Activated CD4-positive, alpha-beta T cell treated with anti-CD3 and anti-CD28 coated beads for 24 hours (primary cell): ENCODE data around the gene KRTAP5-7.
"Not testable (repeated sequence)": the region's sequence is repeated elsewhere in the genome, so short reads cannot be mapped to it uniquely, and the experiment has no call there.

ENCODE experiments used
- DNase-seq, 2 donors: peaks; one replicate each; pipeline ENCODE4 v3.0.0-alpha.2; 2020; ENCODE audit warnings: low read depth in 2 of 2

KRTAP5-7 gene, protein sequence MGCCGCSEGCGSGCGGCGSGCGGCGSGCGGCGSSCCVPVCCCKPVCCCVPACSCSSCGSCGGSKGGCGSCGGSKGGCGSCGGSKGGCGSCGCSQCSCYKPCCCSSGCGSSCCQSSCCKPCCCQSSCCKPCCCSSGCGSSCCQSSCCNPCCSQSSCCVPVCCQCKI

DNA sequence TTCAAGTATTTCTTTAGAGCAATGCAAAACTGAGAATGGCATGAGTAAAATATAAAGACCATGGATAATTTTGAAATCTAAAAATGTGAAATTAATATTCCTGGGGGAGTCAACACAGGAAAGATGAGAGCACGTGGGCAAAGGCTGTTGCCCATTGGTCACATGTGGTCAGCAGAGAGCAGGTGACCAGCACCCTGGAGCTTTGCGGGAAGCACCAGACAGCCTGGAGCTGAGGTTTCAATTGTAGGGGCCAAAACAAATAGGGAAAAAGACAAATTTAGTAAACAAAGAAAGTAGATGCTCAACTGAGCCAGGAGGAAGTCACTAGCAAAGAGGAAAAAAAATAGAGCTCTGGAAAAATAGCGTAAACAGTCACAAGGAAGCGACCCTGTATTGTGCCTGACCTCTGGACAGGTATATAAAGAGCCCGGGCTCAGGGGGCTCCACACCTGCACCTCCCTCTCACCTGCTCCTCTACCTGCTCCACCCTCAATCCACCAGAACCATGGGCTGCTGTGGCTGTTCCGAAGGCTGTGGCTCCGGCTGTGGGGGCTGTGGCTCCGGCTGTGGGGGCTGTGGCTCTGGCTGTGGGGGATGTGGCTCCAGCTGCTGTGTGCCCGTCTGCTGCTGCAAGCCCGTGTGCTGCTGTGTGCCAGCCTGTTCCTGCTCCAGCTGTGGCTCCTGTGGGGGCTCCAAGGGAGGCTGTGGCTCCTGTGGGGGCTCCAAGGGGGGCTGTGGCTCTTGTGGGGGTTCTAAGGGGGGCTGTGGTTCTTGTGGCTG lies at the start of gene KRTAP5-7:
TSS of gene KRTAP5-7 (plus strand) at position 472 of the 780 bp plus-strand sequence. CDS start at position 506, 34 bp downstream.
- DNase-seq: not testable (repeated sequence)

DNA sequence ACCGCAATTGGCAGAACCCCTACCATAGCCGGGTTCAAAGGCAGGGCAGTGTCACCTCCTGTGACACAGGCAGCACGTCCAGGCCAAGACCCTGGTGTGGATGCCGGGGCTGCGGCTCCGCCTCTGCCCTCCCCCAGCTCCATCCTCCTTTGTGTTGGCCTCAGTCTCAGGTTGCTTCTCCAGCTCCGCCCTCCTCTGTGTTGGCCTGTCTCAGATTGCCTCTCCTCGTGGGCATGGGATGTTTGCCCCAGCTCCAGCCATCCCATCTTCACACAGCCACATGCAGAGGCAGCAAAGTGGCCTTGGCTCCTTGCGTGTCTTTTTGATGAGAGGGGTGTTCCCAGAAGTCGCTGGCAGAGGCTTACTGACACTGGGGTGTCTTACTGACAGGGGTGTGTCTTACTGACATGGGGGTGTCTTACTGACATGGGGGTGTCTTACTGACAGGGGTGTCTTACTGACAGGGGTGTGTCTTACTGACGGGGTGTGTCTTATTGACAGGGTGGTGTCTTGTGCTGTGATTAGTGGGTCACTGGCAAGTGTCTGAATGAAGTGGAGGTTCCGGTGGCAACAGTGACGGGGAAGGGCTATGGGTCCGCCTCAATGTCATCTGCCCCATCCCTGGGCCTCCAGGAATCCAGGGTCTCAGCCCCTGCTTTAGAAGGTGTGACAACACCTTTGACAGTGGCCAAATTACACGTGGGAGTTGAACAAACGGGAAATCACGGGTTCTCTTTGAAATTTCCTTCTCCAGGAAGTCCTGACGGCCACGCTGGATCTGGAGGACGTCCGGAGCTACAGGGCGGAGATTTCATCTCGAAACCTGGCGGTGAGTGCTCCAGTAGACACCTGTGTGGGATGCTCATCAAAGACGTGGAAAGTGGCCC lies 49.2 kb upstream of the KRTAP5-7 start:
- no peak for DNase-seq

DNA sequence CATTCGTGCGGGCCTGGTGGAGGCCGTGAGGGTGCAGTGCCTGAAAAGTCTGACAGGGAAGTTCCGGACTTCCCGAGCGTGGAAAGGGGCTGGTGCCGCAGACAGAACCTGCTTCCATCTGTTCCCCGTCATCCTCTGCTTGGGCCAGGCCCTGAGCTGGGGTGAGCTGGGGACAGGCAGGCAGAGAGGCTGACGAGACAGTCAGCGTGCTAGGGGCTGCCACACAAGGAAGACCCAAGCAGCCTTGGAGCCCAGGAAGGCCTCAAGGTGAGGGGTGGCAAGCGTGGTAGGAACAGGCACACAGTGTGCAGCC lies 48.6 kb upstream of the KRTAP5-7 start:
- no peak for DNase-seq

DNA sequence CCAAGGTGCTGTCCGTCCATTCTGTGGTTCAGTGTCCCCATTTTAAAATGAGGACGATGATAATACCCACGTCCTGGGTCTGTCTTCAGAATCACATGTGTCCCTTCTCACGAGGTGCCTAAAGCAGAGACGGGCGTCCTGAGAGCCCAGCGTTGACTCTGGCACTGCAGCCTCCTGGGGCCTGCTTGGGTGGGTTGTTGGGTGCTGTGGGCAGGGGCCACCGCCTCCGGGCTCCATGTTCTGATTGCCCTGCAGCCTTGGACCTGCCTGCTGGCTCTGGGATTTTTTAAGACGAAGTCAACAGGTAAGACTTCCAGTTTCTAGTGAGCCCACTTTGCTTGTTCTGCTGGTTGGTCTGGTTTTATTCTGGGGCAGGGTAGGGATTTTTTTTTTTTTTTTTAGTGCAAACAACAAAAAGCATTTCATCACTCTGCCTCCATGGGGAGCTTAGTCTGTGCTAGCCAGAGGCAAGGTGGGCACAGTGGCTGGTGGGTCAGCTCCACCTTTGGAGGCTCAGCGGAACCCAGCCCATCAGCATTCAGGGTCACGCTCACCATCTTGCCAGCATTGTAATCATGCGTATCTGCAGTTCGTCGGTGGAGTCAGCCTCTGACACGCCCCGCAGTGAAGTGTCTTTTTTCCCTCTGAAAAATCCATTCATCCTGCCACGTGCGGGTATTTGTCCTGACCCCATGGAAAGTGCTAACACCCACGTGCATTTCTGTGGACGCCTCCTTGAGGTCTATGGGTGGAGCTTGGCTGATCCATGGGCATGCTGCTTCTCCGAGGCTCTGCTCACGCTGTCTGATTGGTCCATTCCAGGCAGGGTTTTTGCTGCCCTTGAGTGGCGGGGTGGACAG lies 45.7 kb upstream of the KRTAP5-7 start:
- no peak for DNase-seq

DNA sequence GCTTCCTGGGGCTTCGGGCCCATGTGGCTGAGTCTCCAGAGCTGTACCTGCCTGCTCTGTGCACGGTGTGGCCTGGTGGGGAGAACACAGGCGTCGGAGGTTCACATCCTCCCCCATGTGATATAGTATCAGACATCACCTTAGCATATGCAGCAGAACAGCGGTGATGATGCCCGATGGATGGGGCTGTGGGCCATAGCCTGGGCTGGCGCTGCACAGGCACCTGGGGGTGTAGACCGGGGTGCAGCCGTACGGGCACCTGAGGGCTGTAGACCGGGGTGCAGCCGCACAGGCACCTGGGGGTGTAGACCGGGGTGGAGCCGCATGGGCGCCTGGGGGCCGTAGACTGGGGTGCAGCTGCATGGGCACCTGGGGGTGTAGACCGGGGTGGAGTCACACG lies 44.9 kb upstream of the KRTAP5-7 start:
- DNase-seq: no peak

DNA sequence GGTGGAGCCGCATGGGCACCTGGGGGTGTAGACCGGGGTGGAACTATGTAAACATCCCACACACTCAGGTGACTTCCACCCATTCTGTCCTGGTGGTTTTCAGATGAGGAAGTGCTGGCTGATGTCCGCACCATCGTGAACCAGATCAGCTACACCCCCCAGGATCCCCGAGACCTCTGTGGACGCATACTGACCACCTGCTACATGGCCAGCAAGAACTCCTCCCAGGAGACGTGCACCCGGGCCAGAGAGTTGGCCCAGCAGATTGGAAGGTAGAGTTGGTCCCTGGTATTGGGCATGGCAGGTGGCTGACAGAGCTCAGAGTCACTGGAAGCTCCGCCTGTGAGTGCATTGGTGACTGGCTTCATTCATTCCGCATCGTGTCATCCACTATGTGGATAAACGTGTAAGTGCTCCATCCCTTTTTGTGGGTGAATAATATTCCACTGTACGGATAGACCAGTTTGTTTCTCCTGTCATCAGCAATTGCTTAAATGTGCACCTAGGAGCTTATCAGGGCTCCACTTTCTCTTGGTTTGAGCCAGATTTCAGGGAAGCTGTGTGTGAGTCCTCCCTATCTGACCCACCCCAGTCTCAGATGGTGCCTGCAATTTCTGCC lies 44.2 kb upstream of the KRTAP5-7 start:
- no peak for DNase-seq

DNA sequence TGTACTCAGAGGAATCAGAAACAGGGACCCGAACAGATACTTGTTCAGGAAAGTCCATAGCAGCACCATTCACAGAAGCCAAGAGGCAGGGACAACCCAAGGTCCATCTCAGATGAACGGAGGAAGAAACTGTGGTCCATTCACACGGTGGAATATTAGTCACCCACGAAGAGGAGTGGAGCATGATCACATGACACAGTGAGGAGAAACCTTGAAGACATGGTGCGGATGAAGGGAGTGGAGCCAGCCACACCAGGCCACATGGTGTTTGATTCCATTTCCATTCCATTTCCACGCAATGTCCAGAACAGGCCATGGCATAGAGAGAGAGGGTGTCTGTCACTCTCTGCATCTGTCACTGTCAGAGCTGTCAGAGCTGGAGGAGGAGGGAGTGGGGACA lies 43.4 kb upstream of the KRTAP5-7 start:
- no peak for DNase-seq

DNA sequence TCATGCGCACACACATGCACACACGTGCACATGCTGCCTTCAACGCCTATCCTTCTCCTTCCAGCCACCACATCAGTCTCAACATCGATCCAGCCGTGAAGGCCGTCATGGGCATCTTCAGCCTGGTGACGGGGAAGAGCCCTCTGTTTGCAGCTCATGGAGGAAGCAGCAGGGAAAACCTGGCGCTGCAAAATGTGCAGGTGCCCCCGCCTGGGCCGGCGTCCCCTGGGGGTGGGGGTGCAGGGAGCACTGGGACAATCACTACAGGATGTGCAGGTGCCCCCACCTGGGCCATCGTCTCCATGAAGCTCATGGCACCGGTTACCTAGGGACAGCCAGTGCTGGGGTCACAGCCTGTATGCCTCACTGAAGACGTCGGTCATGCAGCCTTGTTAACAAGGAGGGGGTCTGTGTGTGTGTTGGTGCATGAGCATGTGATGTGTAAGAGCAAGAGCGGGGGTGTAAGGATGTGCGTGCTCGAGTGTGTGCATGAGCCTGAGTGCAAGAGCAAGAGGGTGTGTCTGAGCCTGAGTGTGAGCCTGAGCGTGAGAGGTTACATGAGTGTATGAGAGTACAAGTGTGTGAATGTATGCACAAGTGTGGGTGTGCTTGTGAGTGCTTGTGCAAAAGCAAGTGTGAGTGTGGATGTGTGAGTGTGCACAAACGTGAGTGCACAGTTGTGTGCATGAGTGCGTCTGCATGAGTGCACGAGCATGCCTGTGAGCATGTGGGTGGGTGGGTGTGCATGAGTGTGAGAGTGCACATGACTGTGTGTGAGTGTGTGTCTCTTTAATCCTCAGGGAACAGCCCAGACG lies 42.6 kb upstream of the KRTAP5-7 start:
- no peak for DNase-seq

DNA sequence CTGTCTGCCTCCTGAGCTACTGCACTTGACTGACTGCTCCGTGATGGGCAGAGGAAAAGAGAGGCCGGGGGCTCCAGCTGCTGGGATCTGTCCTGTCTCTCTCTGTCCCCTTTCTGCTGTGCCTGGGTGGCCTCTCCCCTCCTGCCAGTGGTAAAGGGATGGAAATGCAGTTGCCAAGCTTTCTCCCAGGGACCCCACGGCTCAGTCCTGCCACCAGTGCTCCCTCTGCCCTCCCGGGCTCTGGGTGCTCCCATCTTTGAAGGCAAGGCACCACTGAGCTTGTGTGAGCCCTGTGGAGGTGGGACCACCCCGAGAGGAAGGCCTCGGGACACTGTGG lies 42.0 kb upstream of the KRTAP5-7 start:
- no peak for DNase-seq

DNA sequence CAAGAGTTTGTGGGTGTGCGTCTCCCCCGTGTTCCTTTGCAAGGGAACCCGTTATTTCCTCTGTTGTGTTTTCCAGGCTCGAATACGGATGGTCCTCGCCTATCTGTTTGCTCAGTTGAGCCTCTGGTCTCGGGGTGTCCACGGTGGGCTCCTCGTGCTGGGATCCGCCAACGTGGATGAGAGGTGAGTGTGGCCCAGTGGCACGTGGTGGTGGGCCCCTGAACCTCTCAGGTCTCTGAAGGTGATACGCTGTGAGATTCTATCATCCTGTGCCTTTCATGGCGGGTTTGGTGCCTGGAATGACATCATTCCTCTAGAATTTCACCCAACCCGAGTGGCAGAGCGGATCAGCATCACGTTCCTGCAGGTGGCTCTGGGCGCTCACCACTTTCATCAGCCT lies 41.6 kb upstream of the KRTAP5-7 start:
- no peak for DNase-seq

DNA sequence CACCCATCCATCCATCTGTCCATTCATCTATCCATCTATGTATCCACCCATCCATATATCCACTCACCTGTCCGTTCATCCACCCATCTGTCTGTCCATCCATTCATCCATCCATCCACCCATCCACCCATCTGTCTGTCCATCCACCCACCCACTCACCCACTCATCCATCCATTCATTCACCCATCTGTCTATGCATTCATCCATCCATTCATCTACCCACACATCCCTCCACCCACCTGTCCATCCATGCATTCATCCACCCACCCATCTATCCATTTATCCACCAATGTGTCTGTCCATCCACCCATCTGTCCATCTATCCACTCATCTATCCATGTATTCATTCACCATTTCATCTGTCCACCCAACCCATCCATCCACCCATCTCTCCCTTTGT lies 40.7 kb upstream of the KRTAP5-7 start:
- no peak for DNase-seq

DNA sequence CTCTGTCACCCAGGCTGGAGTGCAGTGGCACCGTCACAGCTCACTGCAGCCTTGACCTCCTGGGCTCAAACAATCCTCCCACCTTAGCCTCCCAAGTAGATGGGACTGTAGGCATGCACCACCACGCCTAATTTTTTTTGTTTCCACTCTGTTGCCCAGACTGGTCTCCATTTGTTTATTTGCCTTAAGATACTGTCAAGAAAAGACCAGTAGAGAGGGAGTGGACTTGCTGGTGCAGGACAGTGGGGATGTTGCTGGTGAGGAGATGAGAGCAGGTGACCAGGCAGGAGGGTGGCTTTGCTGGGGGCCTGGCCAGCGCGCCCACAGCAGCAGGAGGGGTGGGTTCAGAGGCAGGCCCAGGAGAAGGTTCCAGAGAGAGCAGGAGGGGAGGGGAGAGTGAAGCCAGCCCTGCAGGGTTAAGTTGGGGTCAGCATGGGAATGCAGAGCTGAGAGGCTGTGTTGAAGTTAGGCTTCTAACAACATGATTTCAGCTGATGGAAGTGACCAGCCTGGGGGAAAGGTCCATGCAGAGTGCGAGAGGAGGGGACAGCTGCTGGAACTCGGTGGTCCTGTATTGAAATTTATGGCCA lies 38.3 kb upstream of the KRTAP5-7 start:
- no peak for DNase-seq

DNA sequence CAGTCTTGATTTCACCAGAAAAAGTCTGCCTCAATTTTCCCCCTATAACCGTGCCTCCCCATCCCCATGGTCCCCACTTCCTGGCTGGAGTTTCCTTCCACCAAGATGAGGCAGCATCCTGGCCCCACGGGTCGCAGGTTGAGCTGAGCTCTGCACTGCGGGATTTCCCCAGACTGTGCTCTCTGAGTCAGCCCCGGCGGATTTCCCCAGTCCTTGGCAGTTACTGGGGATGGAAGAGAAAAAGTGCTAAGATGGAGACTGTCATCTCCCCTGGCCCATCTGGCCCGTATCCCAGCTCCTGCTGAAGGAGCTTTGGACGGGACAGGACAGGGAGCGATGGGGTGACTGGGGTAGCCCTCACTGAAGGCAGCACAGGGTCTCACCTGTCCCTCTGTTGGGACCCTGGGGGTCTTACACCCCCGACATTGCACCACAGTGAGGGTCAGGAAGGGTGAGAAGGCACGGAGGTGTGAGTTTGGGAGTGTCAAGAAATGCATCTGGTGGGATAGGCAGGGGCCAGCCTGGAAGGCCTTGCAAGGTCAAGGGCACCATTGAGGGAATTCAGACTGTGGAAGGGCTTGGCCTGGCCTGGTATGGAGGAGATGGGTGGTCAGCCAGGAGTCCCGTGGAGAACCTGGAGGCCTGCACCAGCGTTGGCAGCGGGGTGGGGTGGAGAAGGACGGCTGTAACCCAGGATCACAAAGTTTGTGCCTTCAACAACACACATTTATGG lies 37.6 kb upstream of the KRTAP5-7 start:
- peak; percentile 41 to 60 for DNase-seq

DNA sequence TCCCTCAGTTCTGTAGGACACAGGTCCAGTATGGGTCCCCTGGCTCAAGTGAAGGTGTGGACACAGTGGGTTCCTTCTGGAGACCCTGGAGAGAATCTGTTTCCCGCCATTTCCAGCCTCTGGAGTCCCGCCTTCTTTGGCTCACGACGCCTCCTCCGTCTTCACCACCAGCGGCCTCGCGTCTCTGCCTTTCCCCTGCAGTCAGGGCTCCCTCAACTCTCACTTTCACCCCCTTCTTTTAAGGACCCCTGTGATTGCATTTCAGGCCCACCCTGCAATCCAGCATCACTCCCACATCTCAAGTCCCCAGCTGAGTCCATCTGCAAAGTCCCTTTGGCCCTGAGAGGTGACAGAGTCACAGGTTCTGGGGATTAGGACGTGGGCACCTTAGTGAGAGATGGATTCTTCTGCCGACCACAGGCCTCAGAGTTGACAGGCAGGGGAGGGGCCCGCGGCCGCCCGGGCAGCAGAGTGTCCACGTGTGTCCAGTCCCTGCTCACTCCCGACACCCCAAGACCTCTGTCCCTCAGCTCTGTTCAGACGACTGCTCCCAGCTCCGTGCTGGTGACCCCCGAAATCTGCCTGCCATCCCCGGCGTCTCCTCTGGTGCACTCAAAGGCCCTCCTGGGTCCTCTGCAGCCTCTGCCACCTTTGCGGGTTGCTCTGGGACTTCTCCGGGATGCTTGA lies 36.9 kb upstream of the KRTAP5-7 start:
- DNase-seq: no peak

DNA sequence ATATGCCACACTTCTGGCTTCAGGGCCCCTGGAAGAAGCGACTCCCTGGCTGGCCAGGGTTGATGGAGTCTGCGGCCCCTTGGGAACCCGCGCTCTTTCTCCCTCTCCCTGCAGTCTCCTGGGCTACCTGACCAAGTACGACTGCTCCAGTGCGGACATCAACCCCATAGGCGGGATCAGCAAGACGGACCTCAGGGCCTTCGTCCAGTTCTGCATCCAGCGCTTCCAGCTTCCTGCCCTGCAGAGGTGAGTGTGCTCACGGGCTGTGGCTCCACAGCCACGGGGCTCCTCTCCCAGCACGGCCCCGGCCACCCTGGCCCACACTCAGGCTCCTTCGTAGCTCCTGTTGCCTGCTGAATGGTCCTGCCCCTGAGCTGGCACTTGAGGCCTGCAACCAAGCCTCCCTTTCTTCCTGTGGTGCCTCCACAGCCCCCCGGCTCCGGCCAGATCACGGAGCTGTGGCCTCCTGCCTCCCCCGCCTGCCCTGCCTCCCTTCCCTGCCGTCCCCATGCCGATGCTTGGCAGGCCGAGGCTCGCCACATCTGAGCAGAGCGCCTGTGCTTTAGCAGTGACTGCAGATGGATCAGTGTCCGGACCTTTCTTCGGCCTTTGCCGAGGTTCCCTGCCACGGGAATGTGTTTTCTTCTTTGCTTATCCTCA lies 36.2 kb upstream of the KRTAP5-7 start:
- no peak for DNase-seq

DNA sequence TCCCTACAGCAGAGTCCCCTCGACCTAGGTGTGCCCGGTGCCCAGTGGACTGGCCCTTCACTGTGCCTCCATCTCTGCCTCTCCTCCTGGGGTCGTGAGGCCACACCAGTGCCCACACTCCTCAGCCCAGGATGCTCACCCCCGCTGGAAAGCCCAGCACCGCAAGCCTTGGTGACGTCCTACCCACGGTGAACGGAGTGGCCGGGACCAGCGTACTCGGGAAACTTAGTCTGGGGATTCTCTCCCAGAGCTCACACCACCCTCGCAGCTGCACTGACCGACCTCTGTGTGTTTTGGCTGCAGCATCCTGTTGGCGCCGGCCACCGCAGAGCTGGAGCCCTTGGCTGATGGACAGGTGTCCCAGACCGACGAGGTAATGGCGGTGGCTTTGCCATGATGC lies 35.5 kb upstream of the KRTAP5-7 start:
- no peak for DNase-seq

DNA sequence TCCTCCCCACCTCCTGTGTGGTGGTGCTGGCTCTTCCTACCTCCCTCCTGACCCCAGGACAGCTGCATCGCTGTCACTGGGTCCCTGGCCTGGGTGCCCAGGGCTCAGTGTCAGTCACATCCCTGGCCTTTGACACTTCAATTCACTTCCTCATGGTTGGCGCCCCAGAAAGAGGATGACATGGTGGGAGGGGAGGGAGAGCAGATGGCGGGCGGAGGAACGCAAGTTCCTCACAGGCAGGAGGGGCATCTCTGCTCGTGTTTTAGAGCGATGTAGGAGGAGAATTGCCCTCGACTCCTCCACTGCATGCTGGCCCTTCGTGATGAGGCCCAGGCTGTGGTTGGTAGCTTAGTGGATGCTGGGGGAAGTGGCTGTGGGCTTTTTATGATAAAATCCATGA lies 35.1 kb upstream of the KRTAP5-7 start:
- no peak for DNase-seq
